ENCODE measurements around the gene BRINP2.
A peak's percentile ranks its signal among the peaks of the same experiment; 100 is the strongest.

The BRINP2 gene

GRCh38 chr1:177227978-177228692 is 57.4 kb downstream of the BRINP2 start:
- DNase-seq, result peak; percentile 56

DNA sequence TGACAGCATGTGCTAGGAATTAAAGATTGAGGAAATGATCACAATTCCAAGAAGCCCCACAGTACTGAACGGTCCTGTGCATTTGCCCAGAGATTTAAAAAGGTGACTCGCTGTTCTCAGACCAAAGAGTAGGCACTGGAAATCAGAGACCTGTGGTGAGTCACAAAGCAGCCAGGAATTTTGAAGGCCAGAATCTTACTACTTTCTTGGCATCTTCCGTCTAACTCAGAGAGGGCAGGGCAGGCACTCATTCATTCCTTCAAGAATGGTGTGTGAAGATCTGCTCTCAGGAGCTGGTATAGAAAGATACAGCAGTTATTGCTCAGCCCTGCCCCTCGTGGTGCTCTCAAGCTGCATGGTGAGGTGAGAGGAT is 57.9 kb downstream of the BRINP2 start:
- DNase-seq, result no peak

DNA sequence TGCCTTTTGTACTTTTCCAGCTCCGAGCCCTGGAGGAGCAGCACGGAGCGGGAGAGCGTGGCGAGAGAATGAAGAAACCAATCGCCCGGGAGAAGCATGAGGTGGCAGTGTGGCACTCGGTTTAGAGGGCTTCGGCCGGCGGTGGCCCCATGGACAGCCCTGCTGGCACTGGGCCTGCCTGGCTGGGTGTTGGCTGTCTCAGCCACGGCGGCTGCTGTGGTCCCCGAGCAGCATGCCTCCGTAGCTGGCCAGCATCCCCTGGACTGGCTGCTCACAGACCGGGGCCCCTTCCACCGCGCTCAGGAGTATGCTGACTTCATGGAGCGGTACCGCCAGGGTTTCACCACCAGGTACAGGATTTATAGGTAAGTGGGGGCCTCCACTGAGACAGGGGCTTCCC is 59.0 kb downstream of the BRINP2 start:
- DNase-seq, result no peak

GRCh38 chr1:177230228-177231016 is 59.7 kb downstream of the BRINP2 start:
- DNase-seq, result no peak

DNA sequence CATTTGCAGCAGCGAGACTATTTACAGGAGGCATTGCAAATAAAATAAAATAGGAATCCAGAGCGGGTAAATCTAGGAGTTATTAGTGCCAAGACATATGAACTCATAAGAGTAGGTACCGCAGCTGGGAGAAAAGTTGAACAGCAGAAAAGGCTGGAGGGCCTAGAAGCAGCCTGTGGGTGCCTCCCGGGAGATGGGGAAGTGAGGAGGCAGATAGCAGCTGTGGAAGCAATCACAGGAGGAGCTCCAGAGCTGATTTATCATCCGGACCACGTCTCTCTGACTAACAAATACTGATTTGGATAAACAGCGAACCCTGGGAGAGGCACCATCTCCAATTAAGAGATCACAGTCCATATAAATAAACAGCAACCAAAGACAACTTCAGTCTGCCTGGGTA is 64.6 kb downstream of the BRINP2 start:
- DNase-seq, result no peak

GRCh38 chr1:177236962-177237361 is 66.2 kb downstream of the BRINP2 start:
- DNase-seq, result no peak

- DNase-seq, result no peak
Observed at GRCh38 chr1:177238967-177239366, 68.2 kb downstream of the BRINP2 start.

DNA sequence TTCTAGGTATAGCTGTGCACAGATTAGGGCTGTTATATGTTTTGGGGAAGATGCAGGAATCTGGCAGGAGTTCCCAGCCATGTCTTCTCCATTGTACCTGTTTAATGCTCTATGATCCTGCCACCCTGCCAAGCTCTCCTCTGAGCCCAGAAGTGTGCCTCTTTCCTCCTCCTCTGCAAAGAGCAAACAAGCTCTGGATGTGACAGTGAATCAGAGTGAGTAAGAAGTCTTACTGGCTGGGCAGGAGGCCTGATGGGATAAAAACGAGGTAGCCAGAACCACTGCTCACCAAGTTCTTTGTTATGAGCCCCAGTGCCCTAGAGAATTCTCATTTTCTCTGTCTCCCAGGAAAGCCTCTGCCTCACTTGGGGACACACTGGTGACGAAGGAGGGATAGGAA is 69.0 kb downstream of the BRINP2 start:
- DNase-seq, result no peak

DNA sequence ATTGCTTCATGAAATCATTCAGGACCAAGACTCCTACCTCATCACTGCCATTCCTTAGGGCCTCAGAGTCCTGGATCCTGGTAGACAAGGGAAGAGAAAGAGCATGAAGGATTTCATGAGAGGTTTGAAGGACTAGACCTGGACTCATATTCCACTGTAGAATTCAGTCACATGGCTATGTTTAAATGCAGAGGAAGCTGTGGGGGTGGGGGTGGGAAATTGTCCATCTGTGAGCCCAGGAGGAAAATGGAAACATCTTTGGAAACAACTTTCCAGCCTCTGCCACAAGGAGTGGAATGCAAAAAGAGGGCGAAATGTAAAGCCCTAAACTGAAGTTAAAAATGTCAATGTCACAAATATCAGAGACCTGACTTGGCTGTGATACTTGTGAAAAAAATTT is 73.0 kb downstream of the BRINP2 start:
- no peak for DNase-seq

GRCh38 chr1:177246710-177247580 is 76.2 kb downstream of the BRINP2 start:
- no peak for DNase-seq

- no peak for DNase-seq
Observed at GRCh38 chr1:177247623-177248176, 76.9 kb downstream of the BRINP2 start.

GRCh38 chr1:177248258-177248657 is 77.5 kb downstream of the BRINP2 start:
- DNase-seq, result no peak

DNA sequence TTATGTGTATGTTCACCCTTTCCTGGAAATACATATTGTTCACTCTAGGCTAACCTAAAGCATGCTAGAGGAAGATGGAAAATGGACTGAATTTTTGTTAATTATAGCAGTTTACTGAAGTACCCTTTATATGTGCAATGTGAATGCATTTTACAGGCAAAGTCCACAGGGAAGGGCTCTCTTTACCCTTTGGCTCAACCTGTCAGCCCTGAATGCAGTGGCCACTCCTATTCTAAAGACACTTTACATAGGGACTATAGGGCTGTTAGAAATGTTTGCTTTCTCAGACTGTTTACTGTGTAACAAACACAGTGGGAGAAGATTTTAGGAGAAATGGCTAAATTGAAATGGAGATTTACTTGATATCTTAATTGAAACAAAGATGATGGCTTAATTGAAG is 78.5 kb downstream of the BRINP2 start:
- DNase-seq, result no peak

DNA sequence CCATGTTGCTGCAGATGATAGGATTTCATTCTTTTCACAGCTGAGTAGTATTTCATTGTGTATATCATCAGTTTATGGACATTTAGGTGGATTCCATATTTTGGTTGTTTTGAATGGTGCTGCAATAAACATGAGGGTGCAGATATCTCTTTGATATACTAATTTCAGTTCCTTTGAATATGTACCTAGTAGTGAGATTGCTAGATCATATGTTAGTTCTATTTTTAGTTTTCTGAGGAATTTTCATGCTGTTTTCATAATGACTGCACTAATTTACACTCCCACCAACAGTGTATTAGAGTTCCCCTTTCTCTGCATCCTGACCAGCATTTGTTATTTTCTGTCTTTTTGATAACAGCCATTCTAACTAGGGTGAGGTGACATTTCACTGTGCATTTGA is 82.1 kb downstream of the BRINP2 start:
- no peak for DNase-seq

- DNase-seq, result no peak
Observed at GRCh38 chr1:177255411-177255810, 84.7 kb downstream of the BRINP2 start.

- no peak for DNase-seq
Observed at GRCh38 chr1:177256153-177257075, 85.7 kb downstream of the BRINP2 start.

- DNase-seq, result no peak
Observed at GRCh38 chr1:177257128-177257527, 86.4 kb downstream of the BRINP2 start.

- DNase-seq, result no peak
Observed at GRCh38 chr1:177257576-177257975, 86.8 kb downstream of the BRINP2 start.

- no peak for DNase-seq
Observed at GRCh38 chr1:177270863-177271262, 100.1 kb downstream of the BRINP2 start.

DNA sequence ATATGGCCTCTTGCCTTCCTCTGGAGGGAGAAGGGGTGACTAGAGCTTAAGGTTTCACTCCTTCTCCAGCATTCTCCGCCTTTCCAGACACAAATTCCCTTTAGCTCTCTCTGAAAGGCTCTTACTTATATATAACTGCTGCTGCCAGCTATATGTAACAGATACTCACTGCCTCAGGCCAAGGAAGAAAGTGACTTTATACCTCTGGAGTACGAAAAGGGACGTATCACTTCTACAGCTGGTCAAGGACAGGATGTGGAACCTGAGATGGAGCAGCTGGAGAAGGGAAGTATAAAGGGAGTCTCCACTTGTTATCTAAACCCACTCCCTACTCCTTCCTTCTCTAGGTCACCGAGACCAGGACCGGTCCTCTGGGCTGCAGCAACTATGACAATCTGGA is 102.4 kb downstream of the BRINP2 start:
- no peak for DNase-seq

- DNase-seq, result peak; percentile 43
Observed at GRCh38 chr1:177274687-177275211, 104.0 kb downstream of the BRINP2 start.

GRCh38 chr1:177275736-177276135 is 105.0 kb downstream of the BRINP2 start:
- no peak for DNase-seq

Data from NCI-H1092 (cell line).